ENCODE data around the gene ADGRE1.

Gene ADGRE1

GRCh38 chr19:6955082-6955481, 67.7 kb downstream of the ADGRE1 start:
- DNase-seq (ENCODE audit: low read depth, low spot score), result no peak
- TF ChIP-seq, protein P1, sequence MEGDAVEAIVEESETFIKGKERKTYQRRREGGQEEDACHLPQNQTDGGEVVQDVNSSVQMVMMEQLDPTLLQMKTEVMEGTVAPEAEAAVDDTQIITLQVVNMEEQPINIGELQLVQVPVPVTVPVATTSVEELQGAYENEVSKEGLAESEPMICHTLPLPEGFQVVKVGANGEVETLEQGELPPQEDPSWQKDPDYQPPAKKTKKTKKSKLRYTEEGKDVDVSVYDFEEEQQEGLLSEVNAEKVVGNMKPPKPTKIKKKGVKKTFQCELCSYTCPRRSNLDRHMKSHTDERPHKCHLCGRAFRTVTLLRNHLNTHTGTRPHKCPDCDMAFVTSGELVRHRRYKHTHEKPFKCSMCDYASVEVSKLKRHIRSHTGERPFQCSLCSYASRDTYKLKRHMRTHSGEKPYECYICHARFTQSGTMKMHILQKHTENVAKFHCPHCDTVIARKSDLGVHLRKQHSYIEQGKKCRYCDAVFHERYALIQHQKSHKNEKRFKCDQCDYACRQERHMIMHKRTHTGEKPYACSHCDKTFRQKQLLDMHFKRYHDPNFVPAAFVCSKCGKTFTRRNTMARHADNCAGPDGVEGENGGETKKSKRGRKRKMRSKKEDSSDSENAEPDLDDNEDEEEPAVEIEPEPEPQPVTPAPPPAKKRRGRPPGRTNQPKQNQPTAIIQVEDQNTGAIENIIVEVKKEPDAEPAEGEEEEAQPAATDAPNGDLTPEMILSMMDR (IDR thresholded peaks at IDR 0.05; ENCODE audit: insufficient read depth, low read length, missing control alignments), result no peak
- H3K4me3 ChIP-seq (ENCODE audit: low read depth, low read length), result no peak overlapping the region
- CTCF ChIA-PET, result no interaction called here
- POLR2A ChIA-PET, result no interaction called here

DNA sequence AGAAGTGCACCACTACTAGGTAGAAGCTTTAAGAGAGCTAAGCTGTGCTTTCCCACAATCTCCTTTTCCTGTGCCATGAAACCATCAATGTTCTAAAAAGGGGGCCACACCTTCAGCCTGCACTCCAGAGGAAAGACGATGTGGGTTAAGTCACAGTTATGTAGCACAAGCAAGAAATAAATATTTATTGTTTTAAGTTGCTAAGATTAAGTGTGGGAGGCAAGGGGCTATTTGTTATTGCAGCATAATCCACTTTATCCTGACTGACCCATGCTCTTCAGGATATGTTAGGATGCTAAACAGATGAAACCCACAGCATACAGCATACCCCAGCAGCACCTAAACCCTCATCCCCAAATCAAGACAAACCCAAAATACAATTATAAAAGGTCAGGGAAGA, 69.2 kb downstream of the ADGRE1 start:
- CTCF ChIA-PET, result no interaction called here

DNA sequence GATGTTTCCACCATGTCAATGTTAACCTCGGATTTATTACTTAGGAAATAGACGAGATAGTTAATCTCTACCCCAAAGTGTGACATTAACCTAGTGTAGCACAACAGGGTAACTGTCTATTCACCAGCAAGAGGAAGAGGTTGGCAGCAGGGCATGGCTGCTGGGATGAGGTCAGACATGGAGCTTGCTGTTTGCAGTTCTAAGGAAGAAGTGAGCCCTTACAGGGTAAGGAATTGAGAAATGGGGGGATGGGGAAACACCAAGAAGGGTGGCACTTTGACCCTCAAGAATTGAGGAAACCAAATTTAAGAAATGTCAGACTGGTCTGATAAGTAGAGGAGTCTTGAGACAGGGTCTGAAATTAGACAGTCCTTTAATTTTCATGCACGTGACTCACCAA, 71.4 kb downstream of the ADGRE1 start:
- CTCF ChIA-PET, result no interaction called here
- POLR2A ChIA-PET, result no interaction called here
- TF ChIP-seq, protein P1 (IDR thresholded peaks at IDR 0.05; ENCODE audit: insufficient read depth, low read length, missing control alignments), result no peak
- no peak overlapping the region for H3K4me3 ChIP-seq (ENCODE audit: low read depth, low read length)
- DNase-seq (ENCODE audit: low read depth, low spot score), result no peak

More for the DNA sequence above, 69.2 kb downstream of the ADGRE1 start:
- TF ChIP-seq, protein P1 (IDR thresholded peaks at IDR 0.05; ENCODE audit: insufficient read depth, low read length, missing control alignments), result no peak
- H3K4me3 ChIP-seq (ENCODE audit: low read depth, low read length), result no peak overlapping the region
- POLR2A ChIA-PET, result no interaction called here
- no peak for DNase-seq (ENCODE audit: low read depth, low spot score)

DNA sequence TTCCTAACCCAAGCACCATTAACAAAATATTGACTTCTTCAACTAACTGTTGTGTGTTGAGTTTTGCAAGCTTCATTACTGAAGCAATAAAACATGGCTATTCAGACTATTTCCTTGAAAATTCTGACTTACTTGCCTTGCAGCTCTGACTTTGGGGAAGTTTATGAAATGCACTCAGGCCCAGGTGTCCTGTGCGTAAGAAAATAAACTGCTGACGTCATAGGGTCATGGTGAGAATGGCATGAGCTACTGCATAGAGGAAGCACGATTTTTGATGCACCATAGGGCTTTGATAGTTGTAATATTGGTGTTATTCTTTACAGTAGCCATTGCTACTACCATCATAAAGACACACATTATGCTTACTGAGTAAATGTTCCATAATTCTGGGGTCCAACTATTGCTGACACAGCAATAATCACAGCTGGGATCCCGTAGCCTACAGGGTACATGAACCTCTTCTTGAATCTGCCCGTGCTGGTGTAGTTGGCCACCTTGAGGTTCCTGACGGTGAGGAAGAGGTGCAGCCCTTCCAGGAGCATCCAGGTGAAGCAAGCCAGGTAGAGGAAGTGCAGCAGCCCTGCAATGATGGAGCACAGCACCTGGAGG, 76.0 kb downstream of the ADGRE1 start:
- CTCF ChIA-PET, result no interaction called here
- no peak for DNase-seq (ENCODE audit: low read depth, low spot score)
- TF ChIP-seq, protein P1 (IDR thresholded peaks at IDR 0.05; ENCODE audit: insufficient read depth, low read length, missing control alignments), result no peak
- H3K4me3 ChIP-seq (ENCODE audit: low read depth, low read length), result no peak overlapping the region
- POLR2A ChIA-PET, result no interaction called here

- ChIA-PET CTCF (no interaction called here), POLR2A (no interaction called here)
- H3K4me3 ChIP-seq (ENCODE audit: low read depth, low read length), result no peak overlapping the region
- TF ChIP-seq, protein P1 (IDR thresholded peaks at IDR 0.05; ENCODE audit: insufficient read depth, low read length, missing control alignments), result no peak
- DNase-seq (ENCODE audit: low read depth, low spot score), result no peak
Observed at GRCh38 chr19:6963937-6964336, 76.6 kb downstream of the ADGRE1 start.

DNA sequence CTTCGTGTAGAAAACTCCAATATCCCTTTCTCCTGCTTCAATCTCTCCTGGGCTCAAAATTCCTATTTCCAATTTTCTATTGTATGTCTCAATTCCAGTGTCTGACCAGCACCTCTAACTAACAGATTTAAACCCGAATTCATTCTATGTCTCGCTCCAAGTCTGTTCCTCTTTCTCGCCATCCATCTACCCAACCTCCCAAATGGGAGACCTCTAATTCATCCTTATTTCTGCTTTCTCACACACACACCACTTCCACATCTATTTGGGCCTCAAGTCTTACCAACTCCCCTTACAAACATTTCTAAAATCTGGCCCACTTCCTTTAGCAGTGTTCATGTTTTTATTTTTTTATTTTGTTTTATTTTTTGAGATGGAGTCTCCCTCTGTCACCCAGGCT, 80.6 kb downstream of the ADGRE1 start:
- no peak for DNase-seq (ENCODE audit: low read depth, low spot score)
- no peak overlapping the region for H3K4me3 ChIP-seq (ENCODE audit: low read depth, low read length)
- ChIA-PET CTCF (no interaction called here), POLR2A (no interaction called here)
- TF ChIP-seq, protein P1 (IDR thresholded peaks at IDR 0.05; ENCODE audit: insufficient read depth, low read length, missing control alignments), result no peak

Data from AG04449 (cell line).